GM03348 (cell line): ENCODE measurements around the gene OR6C1.
"Not testable (repeated sequence)": the region's sequence is repeated elsewhere in the genome, so short reads cannot be mapped to it uniquely, and the experiment has no call there.

Source experiments
- DNase-seq: peaks from one replicate; pipeline ENCODE4 v3.0.0; 2012; ENCODE audit warnings: low spot score

The OR6C1 gene

GRCh38 chr12:55314043-55314442, at the start of gene OR6C1:
Gene OR6C1, plus strand, starts transcription at chr12:55314343. Its CDS starts 6,257 bp downstream, at chr12:55320600.
- DNase-seq: no peak

- no peak for DNase-seq
Measured at GRCh38 chr12:55280991-55281390, 33.2 kb upstream of the OR6C1 start.

- DNase-seq: no peak
Measured at GRCh38 chr12:55289999-55290398, 24.1 kb upstream of the OR6C1 start.

- DNase-seq: no peak
Measured at GRCh38 chr12:55296469-55296868, 17.7 kb upstream of the OR6C1 start, which contains the start of gene OR6C6. Gene OR6C6, minus strand, starts transcription at chr12:55296569. Its CDS starts 1,337 bp downstream, at chr12:55295232.

GRCh38 chr12:55320201-55320600, 6.1 kb downstream of the OR6C1 start:
- no peak for DNase-seq

- DNase-seq: not testable (repeated sequence)
Measured at GRCh38 chr12:55325801-55326200, 11.7 kb downstream of the OR6C1 start.

GRCh38 chr12:55330446-55330845, 16.3 kb downstream of the OR6C1 start, which contains the start of gene OR6C3:
Gene OR6C3, plus strand, starts transcription at chr12:55330746. Its CDS starts 955 bp downstream, at chr12:55331701.
- DNase-seq: no peak

GRCh38 chr12:55336002-55336401, 21.9 kb downstream of the OR6C1 start:
- DNase-seq: no peak

- DNase-seq: not testable (repeated sequence)
Measured at GRCh38 chr12:55355338-55355737, 41.2 kb downstream of the OR6C1 start.

GRCh38 chr12:55362675-55363074, 48.5 kb downstream of the OR6C1 start, which contains the start of gene OR6C75:
Gene OR6C75, plus strand, starts transcription at chr12:55362975. Its CDS starts 2,136 bp downstream, at chr12:55365111.
- DNase-seq: no peak

- DNase-seq: no peak
Measured at GRCh38 chr12:55365086-55365485, 50.9 kb downstream of the OR6C1 start.
